ENCODE results near the gene TOM1.
A peak's percentile ranks its signal among the peaks of the same experiment; 100 is the strongest.

TOM1 gene

DNA sequence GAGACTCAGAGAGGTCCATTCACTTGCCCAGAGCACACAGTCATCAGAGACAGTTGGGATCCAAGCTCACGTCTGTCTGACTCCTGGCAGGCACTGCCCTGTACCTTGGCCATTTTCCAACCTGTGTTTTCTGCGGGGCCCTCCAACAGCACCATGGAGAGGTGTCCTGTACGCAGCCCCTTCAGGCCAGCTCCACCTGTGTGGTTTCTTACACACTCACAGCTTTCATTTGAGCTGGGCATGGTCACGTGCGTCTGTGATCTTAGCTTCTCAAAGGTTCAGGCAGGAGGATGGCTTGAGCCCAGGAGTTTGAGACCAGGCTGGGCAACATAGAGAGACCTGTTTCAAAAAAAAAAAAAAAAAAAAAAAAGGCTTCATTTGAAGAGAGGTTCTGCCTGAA, 24.4 kb downstream of the TOM1 start:
- no peak for DNase-seq (ENCODE audit: low read depth, low spot score)

DNA sequence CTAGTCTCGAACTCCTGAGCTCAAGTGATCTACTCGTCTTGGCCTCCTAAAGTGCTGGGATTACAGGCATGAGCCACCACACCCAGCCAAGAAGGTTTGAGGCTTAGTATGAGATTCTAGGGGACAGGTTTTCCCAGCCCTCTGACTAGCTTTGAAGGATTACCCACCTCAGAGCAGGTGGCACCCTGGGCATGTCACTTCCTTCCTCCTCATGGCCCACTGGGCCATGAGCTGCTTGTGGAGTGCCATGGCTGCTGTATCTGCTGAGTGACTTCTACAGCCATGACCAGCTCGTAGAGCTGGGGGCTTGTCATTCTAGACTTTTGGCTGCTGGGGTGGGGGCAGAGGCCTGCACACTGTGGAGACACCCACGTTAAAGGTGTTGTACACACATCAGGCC, 25.1 kb downstream of the TOM1 start:
- no peak for DNase-seq (ENCODE audit: low read depth, low spot score)

DNA sequence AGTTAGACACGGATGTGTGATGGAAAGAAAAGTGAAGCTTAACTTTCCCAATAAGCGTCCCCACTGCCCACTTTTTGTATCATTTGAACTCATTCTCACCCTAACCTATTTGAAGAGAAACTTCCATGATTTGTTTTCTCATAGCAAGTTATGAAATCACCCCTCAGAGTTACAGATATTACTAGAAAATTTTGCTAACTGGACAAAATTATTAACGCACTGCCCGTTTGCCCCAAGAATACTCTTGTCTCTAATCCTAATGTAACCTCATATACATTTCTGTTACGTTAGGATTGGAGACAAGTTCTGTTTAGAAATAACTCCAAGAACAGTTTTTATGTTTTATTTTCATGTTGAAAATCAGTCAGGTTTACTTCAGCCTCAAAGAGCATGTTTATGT, 25.5 kb downstream of the TOM1 start:
- no peak for DNase-seq (ENCODE audit: low read depth, low spot score)

DNA sequence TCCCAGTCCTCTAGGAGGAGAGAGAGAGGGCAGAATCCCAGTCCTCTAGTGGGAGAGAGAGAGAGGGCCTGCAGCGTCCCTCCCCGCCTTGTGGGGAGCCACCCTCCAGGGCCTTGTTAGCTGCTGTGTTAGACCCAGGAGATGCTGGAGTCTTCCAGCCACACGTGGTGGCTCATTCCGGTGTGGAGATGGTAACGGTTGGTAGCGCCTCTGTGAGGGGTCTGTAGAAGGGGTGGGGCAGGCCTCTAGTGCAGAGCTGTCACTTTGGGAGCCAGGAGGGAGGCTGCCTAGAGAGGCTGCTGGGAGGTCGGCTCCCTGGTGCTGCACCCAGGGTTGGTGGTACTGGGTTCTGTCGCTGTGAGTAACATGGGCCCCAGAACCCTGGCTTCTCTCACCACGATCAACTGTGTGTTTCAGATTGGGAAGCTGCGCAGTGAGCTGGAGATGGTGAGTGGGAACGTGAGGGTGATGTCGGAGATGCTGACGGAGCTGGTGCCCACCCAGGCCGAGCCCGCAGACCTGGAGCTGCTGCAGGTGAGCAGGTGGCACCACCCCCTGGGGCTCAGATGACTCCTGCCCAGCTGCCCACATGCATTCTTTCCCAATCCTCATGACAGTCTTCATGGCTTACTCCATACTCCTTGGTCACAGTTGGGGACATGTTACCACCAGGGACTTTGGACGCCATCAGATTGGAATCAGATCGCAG, 27.3 kb downstream of the TOM1 start:
- DNase-seq (ENCODE audit: low read depth, low spot score), result no peak

DNA sequence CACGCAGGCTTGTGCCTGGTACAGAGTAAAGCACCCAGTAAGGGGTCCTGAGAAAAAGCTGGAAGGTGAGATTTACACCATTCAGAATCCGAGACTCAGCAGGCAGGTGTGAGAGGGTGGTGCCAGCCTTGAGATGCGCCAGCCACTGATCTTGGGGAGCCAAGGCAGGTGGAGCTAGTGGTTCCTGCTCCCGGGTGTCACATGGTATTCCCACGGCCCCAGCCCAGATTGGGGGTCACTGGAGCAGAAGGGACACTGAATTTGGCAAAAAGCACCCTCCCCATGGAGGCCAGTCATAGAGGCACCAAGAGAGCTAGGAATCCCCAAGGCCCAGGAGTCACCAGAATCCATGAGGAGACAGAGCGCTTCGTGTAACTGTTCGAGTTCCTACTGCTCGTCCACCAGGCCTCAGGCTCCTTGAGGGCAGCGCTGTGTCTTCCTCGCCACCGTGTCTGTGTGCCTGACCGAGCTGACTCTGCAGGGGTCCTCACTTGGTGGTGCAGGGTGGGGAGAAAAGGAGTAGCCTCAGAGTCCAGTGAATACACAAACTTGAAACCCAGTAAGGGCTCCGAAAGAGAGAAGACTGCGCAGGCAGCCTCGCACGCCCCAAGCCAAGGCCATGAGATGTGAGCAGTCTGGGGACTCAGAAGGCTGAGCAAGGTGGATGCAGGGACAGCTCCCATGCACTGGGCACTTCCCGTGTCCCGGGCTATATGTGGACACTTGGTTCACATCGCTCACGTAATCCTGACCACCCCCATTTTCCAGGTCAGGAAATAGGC, 28.2 kb downstream of the TOM1 start:
- no peak for DNase-seq (ENCODE audit: low read depth, low spot score)

DNA sequence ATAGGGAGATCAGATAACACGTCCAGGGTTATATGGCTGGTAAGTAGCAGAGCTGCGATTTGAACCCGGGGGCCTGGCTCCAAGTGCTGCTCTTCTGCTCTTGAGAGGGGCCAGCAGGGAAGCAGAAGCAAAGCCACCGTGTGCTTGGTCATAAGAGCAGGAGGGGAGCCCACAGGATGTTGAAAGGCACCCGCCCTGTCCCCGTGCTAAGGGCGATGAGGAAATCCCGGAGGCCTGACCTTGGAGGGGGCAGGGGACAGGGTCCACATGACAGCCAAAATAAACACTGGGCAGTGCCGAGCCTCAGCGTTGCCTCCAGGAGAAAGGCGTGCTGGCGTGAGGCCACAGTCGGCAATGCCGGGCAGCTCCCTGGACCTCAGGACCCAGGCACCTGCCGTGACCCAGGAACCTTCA, 28.8 kb downstream of the TOM1 start:
- no peak for DNase-seq (ENCODE audit: low read depth, low spot score)

DNA sequence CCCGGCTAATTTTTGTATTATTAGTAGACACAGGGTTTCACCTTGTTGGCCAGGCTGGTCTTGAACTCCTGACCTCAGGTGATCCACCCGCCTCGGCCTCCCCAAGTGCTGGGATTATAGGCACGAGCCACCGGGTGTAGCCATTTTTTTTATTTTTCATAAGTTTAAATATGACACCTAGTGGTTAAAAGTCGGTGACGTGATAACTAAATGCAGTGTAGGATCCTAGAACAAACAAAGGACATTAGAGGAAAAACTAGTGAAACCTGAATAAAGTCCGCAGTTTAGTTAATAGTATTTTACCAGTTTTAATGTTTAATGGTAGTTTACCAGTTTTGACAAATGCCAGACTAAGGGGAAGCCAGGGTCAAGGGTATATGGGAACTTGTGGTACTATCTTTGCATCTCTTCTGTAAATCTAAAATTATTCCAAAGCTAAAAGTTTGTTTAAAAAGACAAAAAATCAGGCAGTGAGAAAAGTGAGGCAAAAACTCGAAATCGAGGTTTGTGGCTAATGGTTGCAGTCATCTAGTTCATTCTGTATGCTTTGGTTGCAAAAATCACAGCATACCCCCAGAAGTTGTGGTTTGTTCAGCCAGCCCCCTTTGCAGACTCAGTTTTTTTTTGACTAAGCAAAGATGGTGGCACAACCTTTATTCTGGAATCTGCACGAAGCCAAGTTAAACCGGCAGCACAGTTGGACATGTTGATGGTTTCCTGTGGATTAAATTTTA, 29.6 kb downstream of the TOM1 start:
- no peak for DNase-seq (ENCODE audit: low read depth, low spot score)

DNA sequence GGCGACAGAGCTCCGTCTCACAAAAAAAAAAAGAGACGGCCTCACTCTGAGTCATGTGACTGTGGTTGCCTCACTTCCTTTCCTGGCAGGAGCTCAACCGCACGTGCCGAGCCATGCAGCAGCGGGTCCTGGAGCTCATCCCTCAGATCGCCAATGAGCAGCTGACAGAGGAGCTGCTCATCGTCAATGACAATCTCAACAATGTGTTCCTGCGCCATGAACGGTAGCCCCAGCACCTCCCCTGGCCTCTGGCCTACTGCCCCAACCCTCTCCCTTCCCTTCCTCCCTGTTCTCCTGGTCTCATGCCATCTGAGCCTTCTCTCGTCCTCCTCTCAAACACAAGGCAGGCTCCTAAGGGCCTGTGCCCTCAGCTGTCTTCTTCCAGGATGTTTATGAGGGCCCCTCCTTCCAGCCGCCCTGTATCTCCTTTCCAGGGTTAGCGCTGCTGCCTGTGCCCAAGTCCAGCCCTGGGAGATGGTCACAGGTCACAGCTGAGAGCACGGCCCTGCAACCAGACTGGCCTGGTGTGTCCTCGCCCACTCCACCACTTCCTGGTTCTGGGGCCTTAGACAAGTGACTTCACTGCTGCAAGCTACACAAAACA, 30.7 kb downstream of the TOM1 start:
- peak; percentile 27 for DNase-seq (ENCODE audit: low read depth, low spot score)

DNA sequence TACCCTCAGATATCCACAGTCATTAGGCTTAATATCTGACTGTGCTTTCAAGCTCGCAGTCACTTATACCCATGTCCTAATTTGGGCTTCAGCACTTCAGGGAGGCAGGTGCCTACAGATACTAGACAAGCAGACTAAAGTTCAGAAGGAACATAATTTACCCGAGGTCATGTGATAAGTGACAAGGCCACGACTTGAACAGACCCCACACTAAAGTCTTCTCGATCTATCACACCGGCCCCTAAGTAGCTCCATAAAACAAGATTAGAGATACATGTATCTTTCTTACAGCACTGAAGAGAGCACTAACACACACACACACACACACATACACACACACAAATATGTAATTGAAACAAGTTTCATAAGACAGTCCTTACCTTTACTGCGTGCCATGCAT, 32.6 kb downstream of the TOM1 start:
- no peak for DNase-seq (ENCODE audit: low read depth, low spot score)

DNA sequence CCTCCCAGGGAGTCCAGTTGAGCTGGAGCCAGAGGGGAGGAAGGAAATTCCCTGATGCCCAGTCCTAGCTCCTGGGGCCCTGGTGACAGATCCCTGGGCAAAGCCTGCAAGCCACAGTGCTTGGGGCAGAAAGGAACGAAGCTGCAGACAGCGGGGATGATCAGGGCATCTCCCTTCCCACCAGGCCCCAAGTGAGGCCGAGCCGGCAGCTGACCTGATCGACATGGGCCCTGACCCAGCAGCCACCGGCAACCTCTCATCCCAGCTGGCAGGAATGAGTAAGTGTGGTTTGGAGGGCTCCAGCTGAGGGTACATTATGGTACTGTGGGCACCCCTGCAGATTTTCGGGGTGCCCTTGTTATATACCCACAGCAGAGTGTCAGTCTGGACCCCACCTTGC, 33.5 kb downstream of the TOM1 start:
- no peak for DNase-seq (ENCODE audit: low read depth, low spot score)

DNA sequence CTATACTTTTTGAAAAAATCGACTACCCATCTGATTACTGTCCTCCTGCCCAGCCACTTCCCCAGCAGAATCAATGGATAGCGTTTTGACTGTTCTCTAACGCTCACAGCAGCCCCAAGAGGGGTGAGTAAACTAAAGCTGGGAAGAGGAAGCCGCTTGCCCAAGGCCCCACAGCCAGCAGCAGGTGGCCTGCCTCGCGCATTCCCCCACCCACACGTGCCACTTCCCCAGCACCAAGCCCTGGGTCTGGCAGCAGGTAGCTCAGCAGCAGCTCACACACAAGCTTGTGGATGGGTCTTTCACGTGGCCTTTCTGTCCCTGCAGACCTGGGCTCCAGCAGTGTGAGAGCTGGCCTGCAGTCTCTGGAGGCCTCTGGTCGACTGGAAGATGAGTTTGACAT, 34.3 kb downstream of the TOM1 start:
- no peak for DNase-seq (ENCODE audit: low read depth, low spot score)

DNA sequence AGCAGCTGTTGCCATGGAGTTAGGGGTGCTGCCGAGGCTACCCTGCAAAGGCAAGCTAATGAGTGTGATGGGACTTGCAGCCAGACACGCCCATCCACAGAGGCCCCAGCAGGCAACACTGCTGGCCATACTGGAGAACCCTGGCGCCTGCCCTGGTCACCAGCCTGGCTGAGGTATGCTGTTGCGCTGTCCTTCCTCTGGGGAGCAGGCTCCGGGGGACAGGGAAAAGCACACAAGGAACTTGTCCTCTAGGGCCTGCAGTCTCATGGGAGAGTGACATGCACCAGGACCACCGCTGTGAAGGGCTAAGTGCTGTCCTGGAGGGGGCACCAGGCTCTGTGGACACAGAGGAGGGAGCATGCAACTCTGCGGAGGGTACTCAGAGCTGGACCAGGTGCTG, 35.8 kb downstream of the TOM1 start:
- DNase-seq (ENCODE audit: low read depth, low spot score), result no peak

DNA sequence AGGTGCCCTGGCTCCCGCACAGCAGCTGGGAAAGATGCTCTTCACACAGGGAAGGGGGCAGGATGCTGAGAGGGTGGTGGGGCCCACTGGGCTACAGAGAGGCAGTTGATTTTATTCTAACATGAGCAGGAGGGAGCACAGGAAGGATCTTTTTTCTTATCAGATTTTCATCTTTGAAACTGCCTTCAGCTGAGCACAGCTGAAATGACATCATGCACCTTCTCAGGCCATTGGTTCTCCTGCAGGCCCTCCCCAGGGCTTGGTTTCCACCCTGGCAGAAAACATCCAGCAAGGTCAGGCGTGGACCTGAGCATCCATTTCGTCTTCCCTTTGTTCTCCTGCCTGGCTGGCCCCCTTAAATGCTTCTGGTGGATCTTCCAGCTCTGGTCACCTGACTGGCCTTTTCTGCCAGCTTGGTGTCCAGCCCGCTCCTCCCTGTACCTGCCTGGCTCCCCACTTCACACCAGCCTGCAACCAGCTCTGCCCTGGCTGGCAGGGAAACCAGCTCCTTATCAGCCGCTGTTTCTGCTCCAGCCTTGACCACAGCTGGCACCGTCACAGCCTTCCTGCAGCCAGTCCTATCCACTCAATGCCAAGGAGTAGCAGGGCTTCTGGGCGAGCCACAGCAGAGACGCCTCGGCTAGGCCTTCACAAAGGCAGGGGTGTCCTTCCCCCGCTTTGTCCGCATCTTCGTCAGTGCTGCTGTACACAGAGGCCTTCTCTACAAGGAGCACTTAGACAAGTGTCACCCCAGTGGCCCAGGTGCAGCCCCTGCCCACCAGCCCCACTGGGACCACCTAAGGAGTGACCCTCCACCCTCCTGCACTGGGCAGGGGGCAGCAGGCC, 36.5 kb downstream of the TOM1 start:
- no peak for DNase-seq (ENCODE audit: low read depth, low spot score)

DNA sequence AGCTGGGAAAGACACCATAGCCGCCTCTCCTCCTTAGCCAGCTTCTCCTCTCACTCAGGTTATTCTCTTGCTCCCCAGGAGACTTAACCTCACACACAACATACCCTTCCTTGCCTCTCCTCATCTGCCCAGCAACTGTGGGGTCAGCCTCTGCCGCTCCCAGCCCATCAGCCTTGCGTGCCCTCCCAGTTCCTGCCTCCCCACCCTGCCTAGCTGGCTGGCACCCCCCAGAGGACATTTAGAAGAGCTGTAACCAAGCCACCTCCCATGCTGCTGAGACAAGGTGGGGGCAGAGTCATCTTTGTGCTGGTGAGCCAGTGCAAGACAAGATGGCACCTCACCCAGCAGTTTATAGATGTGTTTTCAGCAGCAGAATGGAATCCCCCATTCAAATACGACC, 38.2 kb downstream of the TOM1 start:
- DNase-seq (ENCODE audit: low read depth, low spot score), result no peak

DNA sequence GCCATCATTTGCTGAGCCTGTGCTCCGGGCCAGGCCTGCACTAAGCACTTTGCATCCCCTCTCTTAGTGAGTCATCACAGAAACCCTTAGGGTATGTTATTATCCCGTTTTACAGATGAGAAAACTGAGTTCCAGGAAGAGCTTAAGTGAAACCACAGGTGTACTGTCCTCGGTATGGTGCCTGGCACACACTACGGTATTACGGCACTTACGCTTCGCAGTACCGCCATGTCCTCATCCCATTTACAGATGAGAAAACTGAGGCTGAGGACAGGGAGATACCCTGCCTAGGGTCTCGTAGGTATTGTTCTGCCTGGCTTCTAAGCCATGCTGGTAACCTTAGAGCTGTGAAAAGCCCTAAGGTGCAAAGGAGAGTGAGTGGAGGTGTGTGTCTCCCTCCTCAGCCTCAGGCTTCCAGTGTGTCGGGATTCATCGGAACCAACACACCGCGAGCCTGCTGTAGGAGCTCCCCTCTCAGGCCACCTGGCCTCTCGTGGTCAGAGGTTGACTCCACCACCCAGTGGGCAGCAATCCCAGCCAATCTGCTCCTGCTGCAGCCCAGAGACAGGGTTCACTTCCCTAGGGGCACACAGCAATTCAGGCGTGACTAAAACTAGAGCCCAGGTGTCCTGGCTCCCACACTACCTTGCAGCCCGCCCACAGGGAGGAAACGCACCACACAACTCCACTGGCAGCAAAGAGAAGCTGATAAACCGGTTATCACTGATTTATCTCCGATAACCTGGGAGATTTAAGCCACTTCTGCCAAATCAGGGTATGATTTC, 41.6 kb downstream of the TOM1 start:
- DNase-seq (ENCODE audit: low read depth, low spot score), result no peak

DNA sequence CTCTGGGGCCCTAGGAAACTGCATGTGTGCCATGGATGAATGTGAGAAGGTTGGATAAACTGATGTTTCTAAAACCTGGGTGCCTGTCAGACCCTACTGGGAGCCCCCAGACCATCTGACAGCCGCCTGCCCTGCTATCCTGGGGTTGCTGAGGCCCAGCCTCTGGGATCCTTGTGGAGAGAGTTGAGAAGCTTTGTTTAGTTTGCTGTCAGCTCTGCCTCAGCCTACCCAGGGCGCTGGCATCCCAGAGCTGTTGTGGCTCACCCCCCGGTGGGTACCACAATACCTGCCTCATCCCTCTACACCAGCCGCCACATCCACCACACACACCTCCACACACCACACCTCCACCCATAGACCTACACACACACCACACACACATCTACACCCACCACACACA, 42.7 kb downstream of the TOM1 start:
- DNase-seq (ENCODE audit: low read depth, low spot score), result no peak

DNA sequence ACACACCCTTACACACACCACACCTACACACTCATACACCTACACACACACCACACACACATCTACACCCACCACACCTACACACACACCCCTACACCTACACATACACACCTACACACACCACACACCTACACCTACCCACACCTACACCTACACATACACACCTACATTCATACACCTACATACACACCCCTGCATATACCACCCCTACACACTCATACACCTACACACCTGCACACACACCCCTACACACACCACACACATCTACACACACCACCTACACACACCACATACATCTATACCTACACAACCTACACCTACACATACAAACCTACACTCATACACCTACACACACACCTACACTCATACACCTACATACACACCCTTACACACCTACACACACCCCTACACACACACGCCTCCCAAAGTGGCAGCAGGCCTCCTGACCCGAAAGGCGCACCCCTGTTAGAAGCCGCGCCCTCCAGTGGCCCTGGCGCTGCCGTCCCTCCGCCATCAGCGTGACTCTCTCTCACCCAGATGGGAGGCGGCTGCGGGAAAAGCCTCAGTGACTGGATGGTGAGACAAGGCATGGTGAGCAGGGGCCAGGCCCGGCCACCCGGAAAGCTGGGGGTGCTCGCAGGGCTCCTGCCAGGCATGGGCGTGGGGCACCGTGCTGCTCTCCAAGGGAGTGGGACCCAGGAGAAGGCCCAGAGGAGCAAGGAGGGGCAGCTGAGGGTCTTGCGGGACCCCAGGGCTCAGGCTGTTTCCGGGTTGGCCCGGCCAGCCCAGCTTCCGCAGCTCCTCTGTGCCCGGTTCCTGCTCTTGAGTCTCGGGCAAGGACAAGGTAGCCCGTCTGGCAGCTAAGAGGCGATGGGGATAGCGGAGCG, 44.2 kb downstream of the TOM1 start:
- DNase-seq (ENCODE audit: low read depth, low spot score), result no peak

DNA sequence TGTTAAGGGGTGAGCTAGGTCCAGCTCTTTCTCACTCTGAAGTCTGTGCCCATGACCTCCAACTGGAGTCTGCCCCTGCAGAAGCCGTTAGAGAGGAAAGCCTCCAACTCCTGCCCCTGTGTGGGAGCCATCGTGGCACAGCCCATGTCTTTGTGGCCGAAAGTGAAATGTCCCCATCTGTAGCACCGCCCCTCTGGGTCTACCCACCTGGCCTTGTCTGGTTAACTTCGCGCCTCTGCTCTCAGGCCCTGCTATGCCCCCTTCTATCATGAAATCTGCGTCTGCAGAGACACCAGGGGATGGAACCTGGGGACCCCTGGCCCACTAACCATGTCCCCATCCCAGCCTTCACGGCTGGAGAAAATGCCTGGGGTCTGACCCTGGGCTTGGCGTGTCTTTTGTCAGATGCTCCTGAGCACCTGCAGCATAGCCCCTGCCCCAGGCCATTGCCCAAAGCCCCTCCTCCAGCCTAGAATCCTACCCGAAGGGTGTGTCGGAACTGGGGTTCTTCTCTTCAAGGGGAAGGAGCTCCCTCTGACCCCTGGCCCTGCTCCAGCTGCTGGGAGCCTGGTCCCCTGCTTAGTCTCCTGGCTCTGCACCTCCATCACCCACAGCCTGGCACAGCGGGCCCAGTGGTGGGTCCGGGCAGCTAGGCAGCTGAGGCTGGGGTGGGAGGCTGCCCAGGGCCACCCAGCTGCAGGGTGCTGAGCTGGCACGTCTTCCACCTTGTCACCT, 45.4 kb downstream of the TOM1 start:
- DNase-seq (ENCODE audit: low read depth, low spot score), result no peak
